ENCODE measurements around the gene PEX3.
"Not testable (repeated sequence)": the region's sequence is repeated elsewhere in the genome, so short reads cannot be mapped to it uniquely, and the experiment has no call there.

PEX3 gene

DNA sequence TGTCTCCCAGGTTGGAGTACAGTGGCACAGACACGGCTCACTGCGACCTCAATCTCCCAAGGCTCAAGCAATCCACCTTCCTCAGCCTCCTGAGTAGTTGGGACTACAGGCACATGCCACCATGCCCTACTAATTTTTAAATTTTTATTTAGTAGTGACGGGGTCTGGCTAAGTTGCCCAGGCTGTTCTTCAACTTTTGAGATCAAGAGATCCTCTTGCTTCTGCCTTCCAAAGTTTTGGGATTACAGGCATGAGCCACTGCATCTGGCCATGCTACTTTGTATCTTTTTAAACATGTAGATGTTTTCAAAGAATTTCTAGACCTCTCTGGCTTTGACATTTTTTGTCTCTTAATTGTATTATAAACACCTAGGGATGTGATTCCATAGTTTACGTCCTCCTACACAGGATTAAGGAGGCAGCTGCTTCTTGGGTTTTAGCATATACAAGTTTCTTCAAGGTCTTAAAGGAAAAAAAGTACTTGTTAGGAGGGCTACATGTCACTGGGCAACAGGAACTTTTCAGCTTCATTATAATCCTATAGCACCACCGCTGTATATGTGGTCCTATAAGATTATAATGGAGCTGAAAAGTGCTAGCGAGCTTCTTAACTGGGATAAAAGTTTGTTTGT lies 1.4 kb upstream of the PEX3 start:
- DNase-seq (ENCODE audit: low spot score): no peak

DNA sequence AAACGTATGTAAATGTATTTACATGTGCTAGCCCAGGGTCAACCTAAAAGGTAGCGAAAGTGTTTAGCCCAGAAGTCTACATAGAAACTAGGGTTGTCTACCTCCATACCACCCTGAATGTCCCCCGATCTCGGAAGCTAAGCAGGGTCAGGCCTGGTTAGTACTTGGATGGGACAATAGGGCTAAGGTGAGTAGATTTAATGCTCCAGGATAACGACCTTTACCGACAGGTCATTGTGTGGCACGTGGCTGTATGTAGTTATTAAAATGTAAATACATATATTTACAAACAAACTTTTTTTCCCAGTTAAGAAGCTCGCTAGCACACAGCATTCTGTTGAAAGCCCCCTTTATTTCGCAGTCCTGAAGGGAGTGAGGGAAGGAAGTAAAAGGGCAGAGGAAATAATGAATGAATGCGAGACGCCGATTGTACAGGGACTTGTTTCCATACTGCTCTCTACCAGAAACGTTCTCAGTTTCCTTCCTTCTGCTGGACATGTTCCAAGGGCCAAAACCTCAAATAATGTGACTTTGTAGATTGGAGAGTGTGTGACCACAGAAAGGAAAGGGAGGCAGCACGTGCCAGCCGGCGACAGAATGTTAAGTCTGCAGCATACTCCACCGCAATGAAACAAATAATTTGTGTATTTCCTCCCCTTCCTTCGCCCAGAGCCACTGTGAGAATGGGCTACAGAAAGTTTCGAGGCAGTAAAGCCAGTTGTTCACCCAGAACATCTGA lies 722 bp upstream of the PEX3 start:
- peak; percentile 43 for DNase-seq (ENCODE audit: low spot score)

DNA sequence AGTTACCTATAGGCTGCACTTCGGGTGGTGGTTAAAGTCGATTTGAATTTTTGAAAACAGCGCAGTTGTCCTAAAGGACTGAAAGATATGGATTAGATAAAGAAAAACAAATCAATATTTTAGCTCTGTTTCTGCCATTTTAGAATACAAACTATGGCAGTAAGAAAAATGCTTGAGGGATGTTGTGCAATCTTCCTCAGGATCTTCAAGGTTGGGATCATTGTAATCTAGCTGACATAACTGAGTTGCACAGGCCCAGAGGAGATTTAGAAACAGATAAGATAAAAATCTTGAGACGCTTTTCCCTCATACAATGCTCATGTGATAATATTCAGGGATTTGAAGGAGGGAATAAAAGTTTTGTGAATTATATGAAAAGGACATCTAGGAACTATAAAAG lies 926 bp downstream of the PEX3 start:
- DNase-seq (ENCODE audit: low spot score): no peak

DNA sequence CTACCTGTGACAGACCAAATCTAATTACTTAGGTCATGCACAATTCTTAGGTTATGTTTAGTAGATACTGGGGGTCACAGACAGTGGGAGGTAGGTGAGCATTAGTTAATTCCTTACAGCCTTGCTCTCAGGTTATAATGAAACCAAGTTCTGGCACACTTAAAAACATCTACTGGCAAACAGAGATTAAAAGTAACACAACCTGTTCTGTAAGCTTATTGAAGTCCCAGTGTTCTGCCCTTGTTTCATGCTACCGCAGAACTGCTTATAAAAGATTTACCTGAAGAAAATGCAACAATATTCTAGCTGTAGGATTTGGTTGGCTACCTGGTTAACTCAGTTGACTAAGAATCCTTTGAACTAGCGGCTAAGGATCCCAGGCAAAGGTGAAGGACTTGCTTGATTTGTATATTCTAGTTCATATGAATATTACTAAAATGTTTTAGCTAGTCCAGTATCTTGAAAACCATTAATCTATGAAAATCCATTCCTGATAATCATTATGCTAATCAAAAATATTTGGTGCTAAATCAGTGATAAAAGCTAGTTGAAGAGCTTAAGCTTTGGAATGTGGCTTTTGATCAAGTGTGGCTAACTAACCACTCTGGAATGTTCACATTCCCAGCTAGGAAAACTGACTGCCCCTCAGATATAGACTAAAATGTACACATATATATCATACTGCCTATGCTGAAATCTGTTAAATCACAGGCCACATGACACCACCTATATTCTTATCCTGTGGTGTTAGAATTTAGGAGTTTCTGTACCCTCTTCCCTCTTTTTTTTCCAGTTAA lies 7.2 kb downstream of the PEX3 start:
- no peak for DNase-seq (ENCODE audit: low spot score)

DNA sequence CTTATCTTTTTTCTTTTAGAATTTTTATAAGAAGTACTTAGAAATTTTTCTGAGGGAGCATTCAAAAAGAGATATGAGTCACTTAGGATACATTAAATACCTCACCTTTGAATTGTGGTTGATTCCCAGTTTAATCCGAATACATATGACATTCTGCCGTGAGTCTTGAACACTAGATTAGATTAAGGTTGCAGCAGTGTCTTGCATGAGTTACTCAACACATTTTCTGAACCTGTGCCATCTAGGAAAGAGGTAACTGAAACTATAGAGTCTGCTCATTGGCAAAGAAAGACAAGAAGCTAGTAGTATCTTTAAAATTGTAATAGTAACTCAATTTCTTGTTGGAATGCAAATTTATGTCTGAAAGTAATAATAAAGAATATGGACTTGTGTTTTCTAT lies 14.9 kb downstream of the PEX3 start:
- no peak for DNase-seq (ENCODE audit: low spot score)

DNA sequence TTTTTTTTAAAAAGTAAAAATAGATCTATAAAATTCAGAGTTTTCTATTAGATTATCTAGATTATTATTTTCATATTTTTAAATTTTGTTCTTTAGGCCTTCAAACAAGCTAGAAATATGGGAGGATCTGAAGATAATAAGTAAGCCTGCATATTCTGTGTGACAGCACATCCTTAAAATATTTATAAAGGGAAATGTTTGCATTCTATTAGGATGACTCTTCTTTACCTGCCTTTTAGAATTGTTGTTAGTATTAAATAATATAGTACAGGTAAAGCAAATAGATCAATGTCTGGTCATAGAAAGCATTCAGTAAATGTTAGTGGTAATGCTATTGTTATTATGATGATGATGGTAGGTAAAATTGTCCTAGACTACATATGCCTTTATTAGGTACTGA lies 17.4 kb downstream of the PEX3 start:
- DNase-seq (ENCODE audit: low spot score): no peak

DNA sequence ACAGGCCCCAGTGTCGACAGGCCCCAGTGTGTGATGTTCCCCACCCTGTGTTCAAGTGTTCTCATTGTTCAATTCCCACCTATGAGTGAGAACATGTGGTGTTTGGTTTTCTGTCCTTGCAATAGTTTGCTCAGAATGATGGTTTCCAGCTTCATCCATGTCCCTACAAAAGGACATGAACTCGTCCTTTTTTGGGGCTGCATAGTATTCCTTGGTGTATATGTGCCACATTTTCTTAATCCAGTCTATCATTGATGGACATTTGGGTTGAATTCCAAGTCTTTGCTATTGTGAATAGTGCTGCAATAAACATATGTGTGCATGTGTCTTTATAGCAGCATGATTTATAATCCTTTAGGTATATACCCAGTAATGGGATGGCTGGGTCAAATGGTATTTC lies 18.2 kb downstream of the PEX3 start:
- DNase-seq (ENCODE audit: low spot score): not testable (repeated sequence)

DNA sequence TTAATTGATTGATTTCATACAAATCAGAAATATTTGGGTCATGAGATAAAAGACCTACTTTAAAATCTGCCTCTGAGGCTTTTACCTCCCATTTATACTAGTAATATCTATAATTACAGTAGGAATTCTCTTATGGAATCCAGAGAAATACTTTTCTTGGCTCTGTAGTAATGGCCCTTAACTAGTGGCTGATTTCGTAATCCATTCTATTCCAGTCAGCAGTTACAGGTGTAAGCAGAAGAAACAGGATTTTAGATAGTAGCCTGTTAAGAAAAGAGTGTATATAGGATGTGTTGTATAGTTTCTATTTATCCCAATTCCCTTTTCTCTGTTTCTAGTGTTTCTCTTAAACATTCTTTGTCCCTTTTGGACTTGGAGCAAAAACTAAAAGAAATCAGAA lies 21.2 kb downstream of the PEX3 start:
- DNase-seq (ENCODE audit: low spot score): no peak

DNA sequence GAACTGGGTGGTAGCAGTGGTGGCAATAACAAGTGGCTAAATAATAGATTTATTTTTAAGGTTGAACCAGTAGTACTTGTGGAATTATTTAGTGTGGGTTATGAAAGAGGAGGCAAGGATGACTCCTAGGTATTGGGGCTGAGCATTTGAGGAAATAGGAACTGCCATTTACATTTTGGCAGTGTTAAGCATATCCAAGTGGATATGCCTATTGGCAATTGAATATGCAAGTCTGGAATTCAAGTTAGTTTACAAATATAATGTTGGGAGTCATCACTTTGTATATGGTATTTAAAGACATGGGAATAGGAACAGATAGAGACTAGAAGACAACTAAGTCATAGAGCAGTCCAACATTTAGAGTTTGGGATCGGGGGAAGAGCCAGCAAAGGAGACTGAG lies 25.9 kb downstream of the PEX3 start:
- no peak for DNase-seq (ENCODE audit: low spot score)

DNA sequence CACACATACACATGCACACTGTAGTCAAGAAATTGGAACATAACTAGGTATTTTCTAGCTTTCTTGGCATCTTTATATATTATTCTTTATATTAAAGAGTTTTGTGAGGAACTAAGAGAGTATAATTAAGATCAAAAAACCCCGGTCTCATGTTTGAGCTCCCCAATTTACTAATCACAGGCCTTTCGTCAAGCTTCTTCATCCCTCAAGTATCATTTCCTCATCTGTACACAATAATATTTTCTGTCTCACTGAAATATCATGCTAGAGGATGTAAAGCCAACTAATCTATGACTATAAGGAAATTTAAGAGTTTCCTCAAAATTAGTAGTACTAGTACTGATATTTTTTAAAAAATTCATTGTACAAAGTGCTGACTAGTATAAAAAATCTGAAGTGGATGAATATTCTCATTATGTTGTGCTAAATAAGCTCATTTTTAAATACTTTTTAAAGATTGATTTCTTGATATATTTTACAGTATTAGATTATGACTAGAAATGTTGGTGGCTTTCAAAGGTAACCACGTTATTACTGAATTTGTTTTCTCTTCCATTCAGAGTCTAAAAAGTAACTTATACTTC lies 28.0 kb downstream of the PEX3 start:
- DNase-seq (ENCODE audit: low spot score): no peak

DNA sequence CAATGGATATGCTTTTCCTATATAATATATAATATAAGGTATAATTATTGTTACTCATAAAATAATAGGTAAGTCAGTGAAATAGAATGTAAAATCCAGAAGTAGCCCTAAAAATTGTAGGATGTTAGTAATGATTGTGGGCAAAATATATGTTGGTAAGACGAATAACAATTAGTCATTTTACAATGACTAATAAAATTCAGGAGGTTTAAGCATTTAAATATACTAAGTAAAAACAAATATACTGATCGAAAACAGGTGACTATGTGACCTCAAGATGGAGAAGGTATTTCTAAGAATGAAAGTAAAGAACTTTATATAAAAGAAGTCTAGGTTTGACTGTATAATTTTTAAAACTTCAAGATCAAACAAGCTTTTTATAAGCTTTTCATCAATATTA lies 32.0 kb downstream of the PEX3 start:
- DNase-seq (ENCODE audit: low spot score): no peak

DNA sequence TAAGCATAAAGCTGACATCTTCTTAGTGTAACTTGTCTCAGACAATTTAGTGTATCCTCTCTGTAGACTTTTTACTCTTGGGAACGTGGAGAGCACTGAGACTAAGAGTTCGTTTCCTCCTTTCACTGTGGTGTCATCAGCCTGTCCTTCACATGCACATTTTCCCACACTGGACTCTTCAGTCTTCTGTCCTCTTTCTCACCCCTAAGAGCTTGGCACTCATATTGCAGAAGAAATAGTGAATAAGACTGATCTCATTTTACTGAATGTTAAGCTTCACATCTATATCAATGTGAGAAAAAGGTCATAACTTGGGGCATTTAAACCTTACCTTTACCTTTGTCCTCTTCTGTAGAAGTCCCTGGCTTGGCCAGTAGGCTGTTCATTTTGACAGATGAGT lies 35.4 kb downstream of the PEX3 start:
- DNase-seq (ENCODE audit: low spot score): no peak

DNA sequence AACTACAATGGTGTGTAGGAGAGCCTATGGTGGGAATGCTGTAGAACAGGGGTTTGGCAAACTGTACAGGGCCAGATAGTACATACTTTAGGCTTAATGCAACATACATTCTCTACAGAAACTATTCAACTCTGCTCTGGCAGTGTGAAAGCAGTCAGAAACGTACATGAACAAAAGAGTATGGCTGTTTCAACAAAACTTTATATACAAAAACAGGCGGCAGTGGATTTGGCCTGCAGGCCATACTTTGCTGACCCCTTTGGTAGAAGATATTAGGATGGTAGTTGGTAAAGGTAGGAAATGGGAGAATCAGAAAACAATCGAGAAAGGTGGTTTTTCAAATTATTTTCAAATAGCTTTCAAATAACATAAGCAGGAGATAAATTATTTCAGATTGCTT lies 36.1 kb downstream of the PEX3 start:
- no peak for DNase-seq (ENCODE audit: low spot score)

DNA sequence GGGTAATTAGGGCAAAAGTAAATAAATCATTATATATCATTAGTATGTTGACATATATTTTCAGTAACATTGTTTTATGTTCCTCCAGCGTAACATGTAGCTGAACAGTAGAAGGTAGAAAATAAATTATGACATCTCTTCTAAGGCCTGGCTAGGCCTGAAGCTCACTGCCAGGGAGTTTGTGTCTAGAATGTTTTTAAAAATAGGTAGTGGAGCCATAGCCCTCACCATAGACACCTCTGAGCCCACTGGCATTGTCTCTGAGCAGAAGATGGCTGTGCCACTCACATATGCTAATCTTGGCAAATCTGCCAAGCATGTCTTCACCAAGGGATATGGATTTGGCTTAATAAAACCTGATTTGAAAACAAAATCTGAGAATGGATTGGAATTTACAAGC lies 39.6 kb downstream of the PEX3 start:
- DNase-seq (ENCODE audit: low spot score): no peak

DNA sequence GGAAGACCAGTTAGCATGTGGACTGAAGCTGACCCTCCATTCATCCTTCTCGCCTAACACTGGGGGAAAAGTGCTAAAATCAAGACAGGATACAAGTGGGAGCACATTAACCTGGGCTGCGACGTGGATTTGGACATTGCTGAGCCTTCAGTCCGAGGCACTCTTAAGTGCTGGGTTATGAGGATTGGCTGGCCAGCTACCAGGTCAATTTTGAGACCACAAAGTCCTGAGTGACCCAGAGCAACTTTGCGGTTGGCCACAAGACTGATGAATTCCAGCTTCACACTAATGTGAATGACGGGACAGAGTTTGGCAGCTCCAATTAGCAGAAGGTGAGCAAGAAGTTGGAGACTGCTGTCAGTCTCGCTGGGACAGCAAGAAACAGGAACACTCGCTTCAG lies 40.2 kb downstream of the PEX3 start:
- DNase-seq (ENCODE audit: low spot score): no peak

DNA sequence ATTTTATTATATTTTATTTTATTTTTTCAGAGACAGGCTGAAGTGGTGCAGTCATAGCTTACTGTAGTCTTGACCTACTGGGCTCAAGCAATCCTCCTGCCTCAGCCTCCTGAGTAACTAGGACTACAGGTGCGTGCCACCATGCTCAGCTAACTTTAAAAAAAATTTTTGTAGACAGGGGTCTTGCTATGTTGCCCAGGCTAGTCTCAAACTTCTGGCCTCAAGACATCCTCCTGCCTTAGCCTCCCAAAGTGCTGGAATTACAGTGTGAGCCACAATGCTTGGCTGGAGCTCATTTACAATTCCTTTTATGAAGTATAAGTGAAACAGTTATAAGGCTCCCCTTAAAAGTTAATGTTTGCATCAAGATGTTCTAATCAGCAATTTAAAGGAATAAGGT lies 46.4 kb downstream of the PEX3 start:
- no peak for DNase-seq (ENCODE audit: low spot score)

DNA sequence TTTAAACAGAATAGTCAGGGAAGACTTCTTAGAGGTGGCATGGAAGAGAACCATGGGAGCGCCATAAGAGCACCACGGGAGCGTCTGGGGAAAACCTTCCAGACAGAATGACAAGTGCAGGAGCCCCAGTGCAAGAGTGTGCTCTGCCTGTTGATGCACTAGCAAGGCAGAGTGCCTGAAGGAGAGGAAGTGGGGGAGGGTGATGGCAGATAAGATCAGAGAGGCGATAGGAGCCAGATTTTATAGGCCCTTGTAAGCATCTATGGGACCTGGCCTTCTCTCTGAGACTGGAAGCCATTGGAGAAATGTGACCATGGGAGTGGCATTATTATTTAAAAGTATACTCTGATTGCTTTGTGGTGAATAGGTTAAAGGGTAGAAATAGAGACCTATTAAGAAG lies 47.8 kb downstream of the PEX3 start:
- DNase-seq (ENCODE audit: low spot score): no peak

DNA sequence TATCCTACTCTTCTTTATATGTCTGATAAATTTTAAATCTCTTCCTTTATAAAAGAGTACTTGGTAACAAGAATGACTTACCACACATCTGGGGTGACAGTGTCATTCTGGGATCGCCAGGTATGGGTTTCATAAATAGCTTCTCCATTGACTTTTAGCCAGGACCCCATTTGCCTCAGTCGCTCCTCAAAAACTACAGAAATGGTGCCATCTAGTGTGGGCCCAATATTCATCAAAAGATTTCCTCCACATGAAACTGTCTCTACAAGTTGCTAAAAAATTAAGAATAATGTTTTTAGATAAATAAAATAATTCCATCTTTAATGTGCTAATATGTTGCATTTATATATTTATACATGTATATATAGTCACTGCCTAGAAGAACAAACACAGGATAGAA lies 51.2 kb downstream of the PEX3 start:
- no peak for DNase-seq (ENCODE audit: low spot score)

DNA sequence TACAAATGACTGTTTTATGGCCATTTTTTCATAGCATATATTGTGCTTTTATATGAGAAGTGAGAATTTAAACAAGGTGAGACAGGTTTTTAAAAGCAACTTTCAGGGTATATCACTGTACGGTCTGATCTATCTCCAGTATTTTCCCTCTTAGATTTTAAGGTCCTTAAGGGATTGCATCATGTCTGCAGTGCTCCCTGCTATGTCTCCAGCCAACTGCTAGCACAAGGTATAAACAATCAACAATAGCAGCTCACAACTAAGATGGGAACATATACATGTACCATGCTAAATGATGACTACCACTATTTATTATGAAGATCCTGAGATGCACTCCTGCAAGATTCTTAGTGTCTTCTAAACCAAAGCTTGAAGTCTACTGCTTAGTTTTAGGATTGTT lies 53.8 kb downstream of the PEX3 start:
- no peak for DNase-seq (ENCODE audit: low spot score)

DNA sequence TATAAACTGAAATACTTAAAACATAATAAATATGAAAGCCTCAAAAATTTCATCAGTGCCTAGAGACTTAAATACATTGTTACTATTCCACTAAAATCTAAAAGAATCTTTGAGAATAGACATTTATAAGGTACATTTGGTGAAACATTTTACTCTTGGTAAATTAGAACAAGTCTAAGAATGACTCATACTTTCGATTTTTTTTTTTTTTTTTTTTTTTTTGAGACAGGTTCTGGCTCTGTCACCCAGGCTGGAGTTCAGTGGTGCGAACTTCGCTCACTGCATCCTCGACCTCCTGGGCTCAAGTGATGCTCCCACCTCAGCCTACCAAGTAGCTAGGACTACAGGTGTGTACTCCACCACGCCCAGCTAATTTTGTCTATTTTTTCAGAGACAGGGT lies 54.5 kb downstream of the PEX3 start:
- no peak for DNase-seq (ENCODE audit: low spot score)

DNA sequence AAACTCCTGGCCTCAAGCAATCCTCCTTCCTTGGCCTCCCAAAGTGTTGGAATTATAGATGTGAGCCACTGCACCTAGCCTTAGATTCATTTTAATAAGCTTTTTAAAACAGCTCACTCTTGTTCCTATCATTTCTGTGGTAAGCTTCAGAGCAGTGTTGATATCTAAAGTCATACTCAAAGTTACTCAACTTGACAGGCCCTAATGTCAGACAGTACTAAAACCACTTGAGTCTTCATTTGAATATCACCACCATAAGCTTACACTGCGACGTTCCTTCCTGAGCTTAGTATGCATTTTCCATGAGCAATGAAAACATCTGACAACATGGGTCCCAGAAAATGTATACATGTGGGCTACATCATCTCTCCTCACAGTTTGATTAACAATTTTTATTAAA lies 54.9 kb downstream of the PEX3 start:
- DNase-seq (ENCODE audit: low spot score): no peak

DNA sequence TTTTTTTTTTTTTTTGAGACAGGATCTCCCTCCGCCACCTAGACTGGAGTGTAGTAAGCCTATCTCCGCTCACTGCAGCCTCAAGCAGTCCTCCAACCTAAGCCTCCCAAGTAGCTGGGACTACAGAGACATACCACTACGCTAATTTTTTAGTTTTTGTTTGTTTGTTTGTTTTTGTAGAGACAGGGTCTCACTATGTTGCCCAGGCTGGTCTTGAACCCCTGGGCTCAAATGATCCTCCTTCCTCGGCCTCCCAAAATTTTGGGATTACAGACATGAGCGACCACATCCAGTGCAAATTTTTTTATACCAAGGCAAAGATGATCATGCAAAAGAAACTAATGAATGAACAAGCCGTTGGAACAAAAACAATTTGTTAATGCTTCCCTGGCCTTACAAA lies 55.6 kb downstream of the PEX3 start:
- no peak for DNase-seq (ENCODE audit: low spot score)

DNA sequence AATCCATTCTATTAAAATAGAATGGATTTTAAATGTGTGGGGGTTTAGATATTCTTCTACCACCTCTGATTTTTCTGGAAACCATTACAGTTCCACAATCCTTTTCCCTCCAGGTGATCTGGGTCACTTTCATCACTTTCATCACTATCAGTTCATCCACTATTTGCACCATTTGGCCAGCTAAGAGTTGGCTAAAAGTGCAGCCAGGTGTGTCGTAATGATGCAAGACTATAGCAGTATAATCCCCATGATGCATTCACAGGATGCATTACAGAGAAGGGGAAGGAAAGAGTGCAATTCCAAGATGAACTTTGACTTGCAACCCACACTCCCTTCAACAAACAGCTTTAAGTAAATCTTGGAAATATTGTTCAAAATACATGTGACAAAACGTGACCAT lies 56.0 kb downstream of the PEX3 start:
- no peak for DNase-seq (ENCODE audit: low spot score)

Measured in SW480 (cell line).